NCI-H2081 (cell line): ENCODE measurements around the gene FMN2.

Experiments used
- DNase-seq, 2 experiments: peaks; one replicate each; lab custom pipeline; 2025; lab: John Stamatoyannopoulos, UW

The FMN2 gene

DNA sequence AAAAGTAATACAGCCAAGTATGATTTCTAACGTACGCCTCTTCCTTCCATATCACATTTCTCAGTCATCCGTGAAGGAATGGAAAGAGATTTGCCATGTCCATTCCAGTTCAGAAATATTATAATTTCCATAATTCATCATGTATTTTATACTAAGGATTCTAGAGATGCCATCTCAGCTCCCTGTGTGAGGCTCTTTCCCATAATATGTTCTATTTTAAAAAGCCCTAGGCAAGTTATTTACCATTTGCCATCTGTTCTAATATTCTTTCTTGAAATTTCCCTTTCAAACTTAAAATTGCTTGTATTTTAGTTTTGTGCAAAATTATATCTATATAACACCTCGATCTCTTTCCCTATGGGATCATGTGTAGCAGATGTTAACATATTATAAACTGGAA lies 106.7 kb downstream of the FMN2 start:
- DNase-seq = no peak

DNA sequence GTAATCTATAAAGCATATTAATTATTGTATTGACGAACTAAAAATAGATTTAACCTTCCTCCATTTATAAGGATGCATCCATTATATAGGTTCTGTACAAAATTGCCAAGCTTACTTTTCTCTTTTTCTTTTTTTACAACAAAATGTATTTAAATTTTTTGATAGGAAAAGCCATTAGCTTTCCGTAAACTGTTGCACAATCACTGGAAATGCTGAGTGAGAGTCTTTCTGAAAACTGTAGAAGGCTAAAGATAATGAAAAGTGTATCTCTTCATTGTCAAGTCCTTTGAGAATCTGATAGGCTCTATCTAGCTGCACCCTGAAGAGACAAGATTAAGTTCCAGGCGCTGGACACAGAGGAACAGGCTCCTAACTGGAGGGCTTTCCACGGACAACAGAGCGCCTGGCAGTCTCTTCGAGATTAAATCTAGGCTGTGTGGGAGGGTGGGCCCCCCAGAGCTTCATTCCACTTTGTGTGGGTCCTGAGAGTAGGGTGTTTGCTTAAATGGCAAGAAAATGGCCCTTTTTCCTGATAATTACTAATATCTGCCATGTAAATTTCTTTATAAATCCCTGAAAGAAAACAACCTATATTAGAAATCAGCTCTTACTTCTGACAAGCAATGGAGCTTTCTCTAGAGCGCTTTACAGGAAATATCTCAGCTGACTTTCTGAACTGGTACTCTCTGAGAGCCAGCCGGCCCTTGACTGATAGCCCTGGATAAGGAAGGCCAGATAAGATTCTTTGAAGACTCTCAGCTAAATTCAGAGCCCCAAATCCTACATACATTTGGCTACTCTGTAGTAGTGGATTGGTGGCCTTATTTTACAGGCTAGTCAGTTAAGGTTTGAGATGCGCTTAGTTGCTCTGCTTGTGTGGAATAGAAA lies 108.3 kb downstream of the FMN2 start:
- no peak for DNase-seq

DNA sequence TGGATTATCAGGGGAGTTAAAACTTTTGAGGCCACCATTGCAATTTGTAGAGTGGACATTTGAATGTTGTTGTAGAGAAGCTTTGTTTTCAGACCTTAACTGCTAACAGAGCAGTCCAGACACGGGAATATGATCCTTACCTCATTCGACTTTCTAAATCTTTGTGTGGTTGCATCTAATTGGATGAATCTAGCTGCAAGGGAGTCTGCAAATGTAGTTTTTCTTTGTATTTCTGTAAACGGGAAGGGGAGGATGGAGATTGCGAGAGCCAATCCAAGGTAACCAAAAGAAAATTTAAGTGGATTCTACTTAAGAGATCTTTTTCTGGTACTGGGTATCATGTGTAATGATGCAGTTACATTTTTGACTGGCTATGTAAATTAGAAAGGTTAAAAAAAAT lies 110.2 kb downstream of the FMN2 start:
- no peak for DNase-seq

DNA sequence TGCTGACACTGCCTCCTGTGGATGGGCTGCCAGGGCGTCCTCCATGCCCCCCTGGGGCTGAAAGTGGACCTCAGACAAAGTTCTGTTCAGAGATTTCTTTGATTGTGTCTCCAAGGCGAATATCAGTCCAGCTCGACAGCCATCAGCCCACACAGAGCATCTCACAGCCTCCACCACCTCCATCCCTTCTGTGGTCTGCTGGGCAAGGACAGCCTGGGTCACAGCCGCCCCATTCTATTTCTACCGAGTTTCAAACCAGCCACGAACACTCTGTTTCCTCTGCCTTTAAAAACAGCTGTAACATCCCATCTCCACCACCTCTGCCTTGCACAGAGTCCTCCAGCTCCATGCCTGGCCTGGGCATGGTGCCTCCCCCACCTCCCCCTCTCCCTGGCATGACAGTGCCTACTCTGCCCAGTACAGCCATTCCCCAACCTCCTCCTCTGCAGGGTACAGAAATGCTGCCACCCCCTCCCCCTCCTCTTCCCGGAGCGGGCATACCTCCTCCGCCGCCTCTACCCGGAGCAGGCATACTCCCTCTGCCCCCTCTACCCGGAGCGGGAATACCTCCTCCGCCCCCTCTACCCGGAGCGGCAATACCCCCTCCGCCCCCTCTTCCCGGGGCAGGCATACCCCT lies 115.5 kb downstream of the FMN2 start:
- DNase-seq = no peak

DNA sequence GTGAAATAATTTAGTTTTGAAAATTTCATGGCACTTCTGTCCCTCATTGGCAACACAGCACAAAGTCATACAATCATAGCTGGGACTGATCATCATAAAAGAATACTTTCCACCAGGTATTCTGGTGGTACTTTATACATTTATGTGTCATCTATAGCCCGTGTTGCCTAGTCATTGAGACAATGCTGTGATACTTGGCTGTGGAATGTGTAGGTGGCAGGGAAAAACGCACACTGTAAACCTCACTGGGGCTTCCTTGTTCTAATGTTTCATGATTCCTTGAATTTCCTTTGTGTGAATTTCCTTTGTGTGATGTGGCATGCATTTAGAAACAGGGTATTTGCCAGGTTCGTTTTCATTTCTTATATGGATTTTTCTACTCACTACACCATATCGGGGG lies 118.3 kb downstream of the FMN2 start:
- no peak for DNase-seq

DNA sequence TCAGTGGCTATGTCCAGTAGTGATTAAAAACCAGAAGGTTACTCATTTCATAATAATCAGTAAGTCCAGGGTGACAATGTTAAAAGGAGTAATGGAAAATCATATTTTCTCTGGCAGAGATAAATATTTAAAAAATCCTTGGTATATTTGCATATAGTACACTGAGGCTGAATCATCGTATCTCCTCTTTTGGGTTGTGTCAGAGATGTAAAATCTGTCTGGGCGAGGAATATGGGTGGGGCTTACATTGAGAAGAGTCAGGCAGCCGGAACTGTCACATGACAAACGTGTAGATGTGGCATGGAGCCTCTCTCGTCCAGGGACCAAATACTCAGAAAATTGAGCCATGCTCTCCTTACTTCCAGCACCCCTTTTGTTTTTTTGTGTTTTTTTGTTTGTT lies 120.9 kb downstream of the FMN2 start:
- DNase-seq = no peak

DNA sequence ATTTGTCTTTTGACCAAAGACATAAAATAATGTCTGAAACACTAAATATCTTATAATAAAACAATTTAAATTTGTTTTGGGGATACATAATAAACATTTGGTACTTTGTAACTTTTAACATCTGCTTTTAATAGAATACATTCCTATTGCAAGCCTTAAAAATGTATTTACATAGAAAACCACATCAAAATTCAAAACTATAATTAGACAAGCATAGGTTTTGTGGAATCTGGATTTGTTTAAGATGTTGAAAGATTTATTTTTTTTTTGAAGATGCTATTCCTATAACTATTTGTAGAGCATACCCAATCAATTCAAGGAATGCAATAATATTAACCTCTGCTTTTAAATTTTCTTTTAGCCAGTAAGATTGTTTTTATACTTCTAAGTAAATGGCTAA lies 125.7 kb downstream of the FMN2 start:
- no peak for DNase-seq

DNA sequence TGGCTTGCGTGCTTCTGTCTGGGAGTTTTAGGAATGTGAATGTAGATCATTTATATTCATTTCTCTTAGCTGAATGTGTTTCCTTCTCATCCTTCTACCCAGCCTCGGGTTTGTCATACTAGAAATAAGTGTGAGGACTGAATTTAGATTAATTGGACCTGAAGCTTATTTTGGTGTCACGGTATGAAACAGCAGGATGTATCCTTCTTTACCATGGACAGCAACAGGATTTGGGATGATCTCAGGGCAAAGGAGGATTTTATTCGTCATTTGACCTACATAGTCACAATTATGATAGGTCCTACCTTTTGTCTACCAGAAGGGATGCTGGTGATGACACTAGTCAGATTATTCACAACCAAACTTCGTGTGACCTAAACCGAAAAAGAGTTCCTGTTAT lies 127.4 kb downstream of the FMN2 start:
- DNase-seq = no peak

DNA sequence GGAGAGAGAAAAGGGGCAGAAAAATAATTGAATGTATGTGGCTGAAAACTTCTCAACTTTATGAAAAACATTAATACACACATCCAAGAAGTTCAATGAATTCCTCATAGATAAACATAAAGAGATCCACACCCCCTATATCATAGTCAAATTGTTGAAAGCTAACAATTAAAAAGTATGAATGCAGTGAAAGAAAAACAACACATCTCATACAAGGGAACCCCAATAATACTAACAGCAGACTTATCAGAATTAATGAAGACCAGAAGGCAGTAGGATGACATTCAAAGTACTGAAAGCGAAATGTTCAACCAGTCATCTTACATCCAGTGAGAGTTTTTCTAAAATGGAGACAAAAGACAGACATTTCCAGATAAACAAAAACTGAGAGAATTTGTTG lies 134.4 kb downstream of the FMN2 start:
- DNase-seq = no peak

DNA sequence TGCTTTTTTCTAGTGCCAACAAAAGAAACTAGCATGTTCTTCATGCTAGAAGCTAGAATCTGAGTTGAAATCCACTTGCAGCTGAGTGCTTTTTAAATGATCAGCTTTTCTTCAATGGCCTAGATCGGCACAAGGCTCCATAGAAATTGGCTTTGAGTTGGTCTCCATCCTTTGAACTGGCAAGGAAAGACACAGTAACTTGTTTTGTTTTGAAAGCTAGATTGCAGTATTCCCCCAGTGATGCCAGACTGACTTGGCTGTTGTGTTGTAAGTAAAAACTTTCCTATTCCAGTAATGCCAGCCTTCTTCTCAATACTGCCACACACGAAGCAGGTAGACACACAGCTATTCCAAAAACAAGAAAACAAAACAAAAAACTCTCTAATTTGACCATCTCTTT lies 139.1 kb downstream of the FMN2 start:
- DNase-seq = no peak

DNA sequence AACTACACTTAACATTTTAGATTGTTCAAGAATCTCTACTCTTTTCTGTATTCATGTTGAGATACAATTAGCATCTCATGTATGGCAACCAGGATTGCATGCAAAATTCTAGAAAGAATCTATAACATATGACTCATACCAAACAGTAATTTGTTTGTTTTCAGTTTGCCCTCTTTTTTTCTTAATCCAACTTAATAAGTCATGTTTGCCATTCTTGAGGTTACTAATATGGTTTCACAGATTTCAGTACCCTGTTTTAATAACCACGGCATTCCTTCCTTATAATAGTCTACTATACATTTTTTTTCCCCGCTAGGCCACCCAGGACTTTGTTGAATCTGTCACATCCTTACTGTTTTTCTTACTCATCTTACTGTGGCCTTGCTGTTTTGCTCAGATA lies 140.8 kb downstream of the FMN2 start:
- DNase-seq = no peak

DNA sequence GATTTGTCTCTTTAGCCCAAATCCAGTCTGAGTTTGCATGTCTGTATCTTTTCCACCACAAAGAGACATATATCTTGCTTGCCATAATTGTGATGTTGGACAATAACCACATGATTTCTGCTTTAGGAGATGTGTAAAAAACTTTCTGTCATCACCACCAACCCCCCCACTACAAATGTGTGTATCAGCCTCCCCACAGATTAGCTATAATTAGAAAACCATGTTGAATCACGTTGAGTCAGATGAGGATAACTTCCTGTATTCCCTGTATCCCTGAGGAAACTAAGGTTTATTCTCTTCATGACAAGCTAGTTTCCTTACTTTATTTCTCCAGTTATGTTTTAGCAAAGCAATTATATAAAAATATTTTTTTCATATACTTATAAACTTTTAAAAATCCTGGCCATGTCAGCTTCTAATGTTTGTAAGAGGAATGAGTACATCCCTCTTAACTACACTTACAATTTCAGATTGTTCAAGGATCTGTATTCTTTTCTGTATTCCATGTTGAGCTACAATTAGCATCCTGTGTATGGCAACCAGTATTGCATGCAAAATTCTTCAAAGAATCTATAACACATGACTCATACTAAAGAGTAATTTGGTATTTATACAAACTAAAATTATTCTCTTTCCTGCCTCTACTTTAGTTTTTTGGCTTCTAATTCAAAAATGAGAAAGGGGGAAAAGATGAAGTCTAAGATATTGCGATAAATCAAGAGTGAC lies 143.0 kb downstream of the FMN2 start:
- DNase-seq = no peak

DNA sequence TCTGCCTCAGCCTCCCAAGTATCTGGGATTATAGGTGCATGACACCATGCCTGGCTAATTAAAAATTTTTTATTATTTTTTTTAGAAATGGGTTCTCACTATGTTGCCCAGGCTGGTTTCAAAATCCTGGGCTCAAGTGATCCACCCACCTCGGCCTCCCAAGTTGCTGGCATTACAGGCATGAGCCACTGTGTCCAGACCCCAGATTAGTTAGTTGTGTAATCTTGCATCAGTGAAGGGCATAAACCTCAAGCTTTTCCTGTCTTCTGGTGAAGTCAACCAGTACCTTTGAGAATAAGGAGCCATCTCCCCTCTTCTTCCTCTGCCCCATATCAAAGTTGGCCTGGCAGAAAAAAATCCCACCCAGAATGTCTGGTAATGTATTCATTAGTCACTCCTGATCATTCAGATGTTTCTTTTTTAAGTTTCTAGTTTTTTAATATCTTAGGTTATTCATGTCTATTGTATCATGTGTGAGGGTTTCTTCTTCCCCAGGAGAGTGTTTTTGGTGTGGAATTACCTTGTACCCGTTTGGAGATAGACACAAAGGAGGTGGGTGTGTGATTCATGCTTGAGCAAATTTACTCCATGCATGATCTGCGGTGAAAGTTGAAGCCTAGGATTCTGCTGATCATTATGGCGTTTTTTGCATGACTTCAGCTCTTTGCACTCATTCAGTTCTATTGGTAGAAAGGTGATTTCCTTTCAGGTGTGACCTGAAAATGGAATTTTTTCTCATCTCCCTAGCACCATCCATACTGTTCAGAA lies 144.0 kb downstream of the FMN2 start:
- no peak for DNase-seq

DNA sequence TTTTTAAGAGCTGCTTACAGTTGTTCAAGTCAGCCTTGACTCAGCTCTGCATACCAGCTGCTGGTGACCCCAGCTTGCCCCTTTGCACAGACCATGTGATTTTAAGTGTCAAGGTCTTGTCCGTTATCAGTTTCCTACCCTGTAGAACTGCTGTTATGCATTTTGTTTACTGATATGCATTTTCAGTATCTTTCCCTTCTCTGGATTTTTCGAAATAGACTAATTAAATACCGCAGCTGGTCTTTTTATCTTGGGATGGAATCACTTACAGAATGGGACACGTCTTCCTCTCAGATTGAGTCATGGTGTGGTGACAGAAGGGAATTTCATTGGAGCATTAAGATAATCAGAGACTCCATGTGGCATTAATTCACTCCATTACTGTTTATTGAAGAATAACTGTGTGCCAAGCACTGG lies 145.6 kb downstream of the FMN2 start:
- no peak for DNase-seq

DNA sequence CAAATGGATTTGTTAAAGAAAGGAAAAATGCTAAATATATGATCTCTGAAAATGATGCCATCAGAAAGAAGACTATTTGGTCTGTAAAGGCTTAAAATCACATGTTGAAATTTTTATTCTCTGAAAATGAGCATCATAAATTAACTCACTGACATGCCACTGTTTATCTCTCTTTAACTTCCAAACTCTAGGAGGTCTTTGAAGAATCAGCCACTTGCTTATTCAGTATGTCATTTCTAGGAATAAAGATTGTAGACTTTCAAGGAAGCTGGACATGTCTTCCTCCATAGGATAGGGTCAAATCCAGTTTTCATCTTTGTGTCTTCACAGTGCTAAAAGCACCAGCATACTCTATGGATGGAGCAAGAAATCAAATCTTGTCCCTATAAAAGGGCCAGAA lies 147.6 kb downstream of the FMN2 start:
- DNase-seq = no peak

DNA sequence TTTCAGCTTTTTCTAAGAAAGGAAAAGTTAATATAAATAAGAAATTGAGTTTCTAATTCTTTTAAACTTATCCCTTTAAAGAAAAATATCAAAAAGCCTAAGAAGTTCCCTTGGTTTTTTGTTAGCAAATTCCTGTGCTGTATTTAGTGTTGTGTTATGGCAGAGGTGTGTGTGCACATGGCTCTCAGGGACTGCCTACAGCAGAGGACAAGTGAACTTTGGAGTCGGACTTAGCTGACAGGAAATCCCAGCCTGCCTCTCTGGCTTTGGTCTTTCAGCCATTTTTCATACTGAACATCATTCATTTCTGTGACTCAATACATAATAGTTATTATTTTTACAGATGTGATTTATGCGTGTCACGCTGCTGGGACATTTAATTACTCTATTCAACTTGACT lies 149.6 kb downstream of the FMN2 start:
- no peak for DNase-seq

DNA sequence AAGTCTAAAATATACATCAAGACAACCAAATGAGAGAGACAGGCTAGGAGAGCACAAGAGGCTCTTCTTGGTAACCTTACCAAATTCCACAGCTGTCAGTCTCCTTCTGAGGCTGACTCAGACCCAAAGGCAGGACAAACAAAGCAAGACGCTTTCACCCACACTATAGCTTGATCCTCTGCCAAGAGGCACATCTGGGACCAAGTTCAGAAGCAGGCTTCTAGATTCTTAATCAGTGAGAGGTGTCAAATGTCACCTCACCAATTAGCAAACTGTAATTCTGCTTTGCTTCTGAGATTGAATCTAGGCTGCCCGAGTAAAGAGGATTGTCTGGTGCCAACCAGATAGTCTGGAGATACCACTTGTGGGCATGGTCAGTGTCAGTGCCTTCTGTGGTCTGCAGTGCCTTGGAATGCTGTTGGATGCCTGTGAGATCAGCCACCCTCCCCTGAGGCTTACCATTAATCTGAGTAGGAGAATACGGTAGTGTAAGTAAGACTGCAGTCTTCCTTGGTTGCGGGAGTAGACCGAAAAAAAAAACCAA lies 151.0 kb downstream of the FMN2 start:
- no peak for DNase-seq

DNA sequence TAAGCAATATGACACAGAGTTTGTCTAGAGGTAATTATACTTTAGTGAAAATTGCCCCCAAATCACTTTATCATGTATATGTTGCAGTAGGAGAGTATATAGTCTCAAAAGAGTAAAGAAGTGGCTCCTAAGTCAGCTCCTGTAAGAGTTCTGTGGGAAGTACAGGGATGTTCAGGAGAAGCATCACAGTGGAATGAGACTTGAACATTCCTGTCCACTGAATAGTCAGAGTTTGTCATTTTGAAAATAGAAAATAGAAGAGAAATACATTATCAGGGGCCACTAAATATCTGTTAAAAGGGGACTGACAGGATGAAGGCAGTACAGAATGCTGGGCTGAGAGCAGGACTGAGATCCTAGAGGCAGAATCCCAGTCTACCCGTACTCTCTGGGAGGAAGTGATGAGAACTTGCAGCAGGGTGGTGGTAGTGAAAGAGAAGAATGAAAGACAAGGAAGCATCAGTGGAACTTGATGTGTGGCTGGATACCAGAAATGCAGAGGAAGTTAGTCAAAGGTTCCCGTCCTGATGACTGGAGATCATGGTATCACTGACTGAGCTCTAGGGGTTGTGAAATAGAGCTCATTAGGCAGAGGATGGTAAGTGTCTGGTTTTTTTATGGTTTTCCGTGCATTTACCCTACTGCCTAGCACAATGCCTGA lies 153.4 kb downstream of the FMN2 start:
- DNase-seq = no peak

DNA sequence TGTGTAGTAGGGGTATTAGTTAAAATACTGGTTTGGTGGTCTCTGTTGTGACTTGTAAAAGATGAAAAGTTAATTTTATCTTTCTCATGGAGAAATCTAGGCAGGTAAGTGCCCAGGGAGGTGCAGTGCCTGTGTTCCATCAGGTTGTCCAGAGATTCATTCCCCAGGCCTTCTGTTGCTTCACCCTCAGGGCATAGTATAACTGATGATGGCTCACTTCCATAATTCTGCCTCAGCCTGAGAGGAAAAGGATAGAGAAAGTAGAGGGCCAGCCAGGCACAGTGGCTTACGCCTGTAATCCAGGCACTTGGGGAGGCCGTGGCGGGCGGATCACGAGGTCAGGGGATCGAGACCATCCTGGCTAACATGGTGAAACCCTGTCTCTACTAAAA lies 153.9 kb downstream of the FMN2 start:
- no peak for DNase-seq

DNA sequence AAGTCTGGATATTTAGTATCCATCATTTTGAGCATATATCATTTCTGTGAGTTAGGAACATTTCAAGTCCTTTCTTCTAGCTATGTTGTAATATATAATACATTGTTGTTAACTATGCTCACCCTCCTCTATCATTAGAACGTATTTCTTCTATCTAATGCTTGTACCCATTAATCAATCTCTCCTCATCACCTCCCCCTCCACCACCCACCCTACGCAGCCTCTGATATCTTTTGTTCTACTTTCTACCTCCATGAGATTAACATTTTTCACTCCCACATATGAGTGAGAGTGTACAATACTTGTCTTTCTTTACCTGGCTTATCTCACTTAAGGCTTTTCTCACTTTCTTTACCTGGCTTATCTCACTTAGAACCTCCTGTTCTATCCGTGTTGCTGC lies 156.2 kb downstream of the FMN2 start:
- DNase-seq = no peak

DNA sequence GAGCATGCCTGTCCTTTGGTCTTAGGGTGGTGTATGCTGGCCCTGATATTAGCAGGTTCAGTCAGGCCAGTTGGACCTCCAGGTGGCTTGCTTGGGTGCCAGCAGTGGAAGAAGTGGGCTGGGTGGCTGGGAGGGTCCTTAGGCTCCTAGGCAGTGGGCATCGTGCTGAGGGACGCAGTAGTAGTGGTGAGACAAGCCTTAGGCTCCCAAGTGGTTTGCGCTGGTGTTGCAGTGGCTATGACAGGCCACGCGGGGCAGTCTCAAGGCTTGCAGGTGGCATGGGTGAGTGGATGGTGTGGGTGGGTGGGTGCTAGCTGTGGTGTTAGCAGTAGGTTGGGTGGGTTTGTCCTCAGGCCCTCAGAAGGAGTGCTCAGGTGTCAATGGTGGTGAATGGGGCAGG lies 162.3 kb downstream of the FMN2 start:
- no peak for DNase-seq
